NCI-H2196 treated with DMSO at 0.1 percent for 48 hours (cell line): ENCODE results near the gene TCTN3.
A peak's percentile ranks its signal among the peaks of the same experiment; 100 is the strongest.
"Not testable (repeated sequence)": the region's sequence is repeated elsewhere in the genome, so short reads cannot be mapped to it uniquely, and the experiment has no call there.

ENCODE experiments used
- DNase-seq: peaks from one replicate; lab custom pipeline; 2025; ENCODE audit not compliant: unreplicated experiment; lab: John Stamatoyannopoulos, UW

TCTN3 gene

DNA sequence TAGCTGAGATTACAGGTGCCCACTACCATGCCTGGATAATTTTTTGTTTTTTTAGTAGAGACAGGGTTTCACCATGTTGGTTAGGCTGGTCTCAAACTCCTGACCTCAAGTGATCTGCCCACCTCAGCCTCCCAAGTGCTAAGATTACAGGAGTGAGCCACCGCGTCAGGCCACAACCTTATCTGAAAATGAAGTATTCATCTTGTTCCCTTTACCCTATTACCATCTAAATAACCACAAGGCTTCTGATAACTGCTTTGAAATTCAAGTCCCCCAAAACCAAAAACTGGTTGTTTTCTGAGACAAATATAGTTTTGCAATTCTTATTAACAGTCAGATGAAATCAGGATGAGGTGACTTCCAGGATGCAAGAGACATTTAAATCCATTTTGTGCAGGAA, 2.4 kb downstream of the TCTN3 start:
- DNase-seq = no peak

- no peak for DNase-seq
These were observed 5.1 kb downstream of the TCTN3 start for GRCh38 chr10:95688648-95689047.

GRCh38 chr10:95683966-95684365, 9.8 kb downstream of the TCTN3 start:
- DNase-seq = no peak

GRCh38 chr10:95675403-95676116, 18.2 kb downstream of the TCTN3 start:
- no peak for DNase-seq

DNA sequence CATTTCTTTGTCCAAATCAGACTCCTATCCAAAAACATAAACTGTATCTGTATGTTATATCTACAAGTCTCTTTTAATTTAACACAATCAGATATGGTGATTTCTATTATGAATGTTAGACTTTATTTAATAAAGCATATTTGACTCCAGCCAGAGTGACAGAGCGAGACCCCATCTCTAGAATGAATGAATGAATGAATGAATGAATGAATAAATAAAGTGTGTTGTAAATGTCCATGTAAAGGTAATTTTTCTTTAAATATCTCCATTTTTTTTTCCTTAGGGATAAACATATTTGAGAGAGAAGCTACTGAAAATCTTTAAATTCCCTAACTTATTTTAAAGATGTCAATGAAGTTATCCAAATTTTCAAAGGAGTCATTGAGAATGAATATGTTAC, 19.1 kb downstream of the TCTN3 start:
- no peak for DNase-seq

GRCh38 chr10:95672641-95673040, 21.1 kb downstream of the TCTN3 start:
- DNase-seq = not testable (repeated sequence)

DNA sequence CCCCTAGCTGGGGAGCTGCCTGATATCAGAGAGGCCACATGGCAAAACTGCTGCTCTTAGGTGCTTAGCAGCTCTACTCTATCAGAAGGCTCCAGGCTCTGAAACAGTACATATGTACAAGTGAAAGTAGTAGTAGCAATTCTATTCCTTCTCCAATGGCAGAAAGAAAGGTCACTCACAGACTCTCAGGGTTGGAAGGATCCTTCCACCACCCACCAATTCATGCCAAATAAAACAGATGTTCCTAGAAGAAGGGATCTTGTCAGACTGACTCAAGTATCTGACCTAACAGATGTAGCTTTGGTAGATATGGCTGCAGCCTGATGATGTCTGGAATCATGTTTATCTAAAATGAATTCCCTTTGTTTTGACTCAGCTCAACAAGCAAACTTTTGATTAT, 29.2 kb downstream of the TCTN3 start:
- no peak for DNase-seq

DNA sequence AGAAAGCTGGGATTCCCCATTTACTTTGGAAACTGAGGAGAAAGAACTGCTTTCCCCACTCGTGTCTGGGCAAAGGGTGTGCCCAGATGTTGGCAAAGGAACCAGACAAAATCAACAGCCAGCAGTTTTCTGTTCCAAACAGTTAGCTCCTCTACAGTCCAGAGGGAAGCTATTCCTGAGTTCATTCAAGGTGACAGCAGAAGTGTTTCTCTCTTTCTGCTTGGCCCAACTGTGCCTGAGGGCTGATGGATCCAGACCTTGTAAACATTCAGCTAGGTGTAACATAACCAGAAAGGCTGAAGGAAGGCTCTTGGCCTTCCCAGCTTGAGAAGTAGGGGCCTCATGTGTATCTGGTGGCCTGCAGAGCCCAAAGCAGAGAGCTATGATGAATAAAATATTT, 30.2 kb downstream of the TCTN3 start:
- no peak for DNase-seq

DNA sequence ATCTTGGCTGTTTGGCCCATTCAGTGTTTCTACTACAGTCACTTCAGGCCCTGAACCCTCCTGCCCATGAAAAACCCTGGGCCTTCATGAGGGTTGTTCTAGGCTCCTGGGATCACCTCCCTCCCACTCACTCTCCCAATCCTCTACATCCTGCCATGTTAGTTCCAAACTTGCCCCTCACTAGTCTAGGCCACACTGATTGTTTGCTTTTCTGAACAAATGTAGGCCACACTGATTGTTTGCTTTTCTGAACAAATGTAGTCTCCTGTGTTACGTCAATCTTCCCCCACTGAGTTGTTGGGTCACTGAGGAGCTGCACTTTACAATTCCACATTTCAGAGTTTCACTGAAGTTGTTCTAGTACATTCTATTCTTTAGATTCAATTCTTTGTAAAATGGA, 31.9 kb downstream of the TCTN3 start:
- no peak for DNase-seq

- DNase-seq = no peak
These were observed 33.4 kb downstream of the TCTN3 start for GRCh38 chr10:95660283-95660682.

GRCh38 chr10:95657250-95657649, 36.5 kb downstream of the TCTN3 start:
- DNase-seq = no peak

- peak; percentile 28 for DNase-seq
These were observed 37.2 kb downstream of the TCTN3 start, which contains the start of gene ALDH18A1 for GRCh38 chr10:95656291-95657164. Gene ALDH18A1, minus strand, starts transcription at chr10:95656711. Its CDS starts 3,334 bp downstream, at chr10:95653377.

- DNase-seq = no peak
These were observed 38.0 kb downstream of the TCTN3 start for GRCh38 chr10:95655571-95656290.

GRCh38 chr10:95653895-95654294, 39.8 kb downstream of the TCTN3 start:
- DNase-seq = no peak

DNA sequence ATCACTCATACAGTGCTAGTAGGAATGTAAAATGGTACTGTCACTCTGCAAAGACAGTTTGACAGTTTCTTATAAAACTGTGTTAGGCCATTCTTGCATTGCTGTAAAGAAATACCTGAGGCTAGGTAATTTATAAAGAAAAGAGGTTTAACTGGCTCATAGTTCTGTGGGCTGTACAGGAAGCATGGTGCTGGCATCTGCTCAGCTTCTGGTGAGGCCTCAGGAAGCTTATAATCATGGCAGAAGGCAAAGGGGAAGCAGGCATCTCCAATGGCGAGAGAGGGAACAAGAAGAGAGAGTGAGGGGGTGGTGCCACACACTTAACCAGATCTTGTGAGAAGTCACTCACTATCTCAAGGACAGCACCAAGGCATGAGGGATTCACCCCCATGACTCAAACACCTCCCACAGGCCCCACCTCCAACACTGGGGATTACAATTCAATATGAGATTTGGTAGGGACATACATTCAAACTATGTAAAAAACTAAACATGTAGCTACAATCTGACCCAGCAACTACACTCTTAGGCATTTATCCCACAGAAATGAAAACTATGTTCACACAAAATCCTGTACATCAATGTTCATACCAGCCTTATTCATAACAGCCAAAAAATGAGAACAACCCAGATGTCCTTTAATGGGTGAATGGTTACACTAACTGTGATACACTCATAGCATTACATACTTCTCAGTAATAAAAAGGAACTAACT, 42.2 kb downstream of the TCTN3 start:
- no peak for DNase-seq

GRCh38 chr10:95650232-95650631, 43.5 kb downstream of the TCTN3 start:
- no peak for DNase-seq

- no peak for DNase-seq
These were observed 45.6 kb downstream of the TCTN3 start for GRCh38 chr10:95648138-95648537.

DNA sequence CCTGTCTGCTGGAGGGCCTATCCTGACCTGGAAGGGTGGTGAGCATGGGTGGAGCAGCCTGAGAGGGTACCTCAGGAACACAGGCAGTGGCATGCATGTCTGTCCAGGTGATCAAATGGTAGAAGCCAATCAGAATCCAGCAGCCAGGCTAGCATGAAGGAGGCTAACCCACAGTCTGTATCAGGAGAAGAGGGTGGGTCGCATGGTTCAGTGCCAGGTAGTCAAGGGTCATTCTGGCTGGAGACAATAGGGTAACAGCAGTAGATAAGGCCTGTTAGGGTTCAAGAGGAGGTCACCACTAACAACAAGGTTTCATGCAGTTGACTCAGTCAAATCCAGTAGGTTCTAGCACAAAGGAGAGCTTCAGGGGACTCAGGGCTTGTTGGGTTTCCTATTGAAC, 47.6 kb downstream of the TCTN3 start:
- DNase-seq = no peak

- DNase-seq = no peak
These were observed 48.8 kb downstream of the TCTN3 start for GRCh38 chr10:95644901-95645300.

GRCh38 chr10:95640891-95641315, 52.8 kb downstream of the TCTN3 start:
- DNase-seq = no peak

- DNase-seq = no peak
These were observed 55.8 kb downstream of the TCTN3 start for GRCh38 chr10:95637911-95638310.
